HEK293 (cell line): ENCODE results near the gene CBR4.

Experiments
- CTCF ChIA-PET: fragments of 350-600 bp; formaldehyde crosslinking; extraction: SDS; loops from one replicate; lab custom pipeline; 2021; ENCODE audit warnings: antibody characterized with exemption; lab: Yijun Ruan, JAX
- POLR2A ChIA-PET: fragments of 300-600 bp; formaldehyde crosslinking; extraction: SDS; loops from one replicate; lab custom pipeline; 2020; ENCODE audit warnings: antibody characterized with exemption, inconsistent platforms; lab: Yijun Ruan, JAX
- H3K27ac ChIP-seq: fragments of 200-500 bp; sonication (Bioruptor generic); 2 replicates; pipeline ENCODE4 v1.5.1; 2014; ENCODE audit warnings: low read depth, low read length, control low read depth, inconsistent platforms; ENCODE audit errors: extremely low read depth
- H3K36me3 ChIP-seq, 2 experiments: fragments of 200-500 bp in 1 of 2; sonication (Bioruptor generic) in 1 of 2; 1 replicate in 1 of 2; 2 replicates in 1 of 2; pipeline ENCODE4 v1.5.1; 2014 to 2017; ENCODE audit warnings: inconsistent platforms in 2 of 2, low read length in 2 of 2; ENCODE audit not compliant: control insufficient read depth in 2 of 2, insufficient read depth in 1 of 2
- H3K4me1 ChIP-seq: fragments of 200-500 bp; sonication (Bioruptor generic); 2 replicates; pipeline ENCODE4 v1.5.1; 2014; ENCODE audit warnings: mild to moderate bottlenecking, low read length, inconsistent platforms; ENCODE audit not compliant: control insufficient read depth, insufficient read depth
- H3K4me3 ChIP-seq: 2 replicates; pipeline ENCODE4 v1.5.1; 2011; ENCODE audit warnings: low read depth, mild to moderate bottlenecking, control low read depth, low read length, moderate library complexity
- H3K9me3 ChIP-seq: fragments of 200-500 bp; sonication (Bioruptor generic); 2 replicates; pipeline ENCODE4 v1.5.1; 2014; ENCODE audit warnings: low read depth, low read length, inconsistent platforms; ENCODE audit not compliant: control insufficient read depth, insufficient read depth
- FEZF1 ChIP-seq: fragments of 450-650 bp; formaldehyde crosslinking; IDR thresholded peaks from 2 replicates; pipeline ENCODE4 v1.5.1; 2016; ENCODE audit warnings: missing biosample characterization, missing genetic modification characterization
- HOXD13 ChIP-seq: sonication (generic); formaldehyde crosslinking; IDR thresholded peaks from 2 replicates; pipeline ENCODE4 v1.8.0; 2022; ENCODE audit warnings: missing genetic modification reagents, borderline replicate concordance
- SCRT2 ChIP-seq: fragments of 450-650 bp; formaldehyde crosslinking; IDR thresholded peaks from 2 replicates; pipeline ENCODE4 v1.5.1; 2016; ENCODE audit warnings: missing biosample characterization, missing genetic modification characterization
- YY1 ChIP-seq: fragments of 450-650 bp; formaldehyde crosslinking; IDR thresholded peaks from 2 replicates; pipeline ENCODE4 v1.5.1; 2018; ENCODE audit warnings: missing biosample characterization, missing genetic modification characterization
- ZBTB1 ChIP-seq: fragments of 450-650 bp; formaldehyde crosslinking; IDR thresholded peaks from 2 replicates; pipeline ENCODE4 v1.5.1; 2016; ENCODE audit warnings: missing biosample characterization, missing genetic modification characterization
- ZBTB7A ChIP-seq: fragments of 450-650 bp; formaldehyde crosslinking; IDR thresholded peaks from 2 replicates; pipeline ENCODE4 v1.5.1; 2016; ENCODE audit warnings: low read depth, missing biosample characterization, missing genetic modification characterization
- ZNF121 ChIP-seq: fragments of 450-650 bp; formaldehyde crosslinking; IDR thresholded peaks from 2 replicates; pipeline ENCODE4 v1.5.1; 2016; ENCODE audit warnings: missing biosample characterization, missing genetic modification characterization
- ZNF157 ChIP-seq: fragments of 450-650 bp; formaldehyde crosslinking; IDR thresholded peaks from 2 replicates; pipeline ENCODE4 v1.5.1; 2016; ENCODE audit warnings: missing biosample characterization, missing genetic modification characterization
- ZNF2 ChIP-seq: fragments of 450-650 bp; formaldehyde crosslinking; IDR thresholded peaks from 2 replicates; pipeline ENCODE4 v1.5.1; 2016; ENCODE audit warnings: missing biosample characterization, missing genetic modification characterization
- ZNF324 ChIP-seq: fragments of 450-650 bp; formaldehyde crosslinking; IDR thresholded peaks from 2 replicates; pipeline ENCODE4 v1.5.1; 2016; ENCODE audit warnings: missing biosample characterization, missing genetic modification characterization
- ZNF48 ChIP-seq: fragments of 450-650 bp; formaldehyde crosslinking; IDR thresholded peaks from 2 replicates; pipeline ENCODE4 v1.5.1; 2016; ENCODE audit warnings: missing biosample characterization, missing genetic modification characterization
- ZNF610 ChIP-seq: fragments of 450-650 bp; formaldehyde crosslinking; IDR thresholded peaks from 2 replicates; pipeline ENCODE4 v1.5.1; 2016; ENCODE audit warnings: missing biosample characterization, missing genetic modification characterization, borderline replicate concordance
- ZNF623 ChIP-seq: fragments of 450-650 bp; formaldehyde crosslinking; IDR thresholded peaks from 2 replicates; pipeline ENCODE4 v1.5.1; 2016; ENCODE audit warnings: missing biosample characterization, missing genetic modification characterization
- ZNF654 ChIP-seq: fragments of 450-650 bp; formaldehyde crosslinking; IDR thresholded peaks from 2 replicates; pipeline ENCODE4 v1.5.1; 2016; ENCODE audit warnings: low read depth, missing biosample characterization, missing genetic modification characterization
- ZNF660 ChIP-seq: fragments of 450-650 bp; IDR thresholded peaks from 2 replicates; pipeline ENCODE4 v1.5.1; 2018; ENCODE audit warnings: missing biosample characterization, mild to moderate bottlenecking, missing genetic modification characterization
- ZNF843 ChIP-seq: fragments of 450-650 bp; formaldehyde crosslinking; IDR thresholded peaks from 2 replicates; pipeline ENCODE4 v1.5.1; 2016; ENCODE audit warnings: missing biosample characterization, missing genetic modification characterization
- TF ChIP-seq, protein P1 (sequence below): fragments of 450-650 bp; formaldehyde crosslinking; conservative IDR thresholded peaks from 2 replicates; pipeline ENCODE4 v1.5.1; 2016; ENCODE audit warnings: low read depth, missing biosample characterization, missing genetic modification characterization
- TF ChIP-seq, protein P2 (sequence below): fragments of 450-650 bp; formaldehyde crosslinking; IDR thresholded peaks from 2 replicates; pipeline ENCODE4 v1.5.1; 2016; ENCODE audit warnings: missing biosample characterization, missing genetic modification characterization
- TF ChIP-seq, protein P3 (sequence below): fragments of 450-650 bp; formaldehyde crosslinking; IDR thresholded peaks from 2 replicates; pipeline ENCODE4 v1.5.1; 2016; ENCODE audit warnings: missing biosample characterization, missing genetic modification characterization
- TF ChIP-seq, protein P4 (sequence below): fragments of 450-650 bp; formaldehyde crosslinking; optimal IDR thresholded peaks from 2 replicates; pipeline ENCODE3; 2016; ENCODE audit warnings: missing biosample characterization, mild to moderate bottlenecking, missing genetic modification characterization
- TF ChIP-seq, protein P5 (sequence below): IDR thresholded peaks from 2 replicates; pipeline ENCODE4 v1.6.1; 2011; ENCODE audit warnings: mild to moderate bottlenecking, low read depth, low read length, borderline replicate concordance
- TF ChIP-seq, protein P6 (sequence below): fragments of 450-650 bp; formaldehyde crosslinking; IDR thresholded peaks from 2 replicates; pipeline ENCODE4 v1.5.1; 2017; ENCODE audit warnings: missing biosample characterization, missing genetic modification characterization

CBR4 gene

DNA sequence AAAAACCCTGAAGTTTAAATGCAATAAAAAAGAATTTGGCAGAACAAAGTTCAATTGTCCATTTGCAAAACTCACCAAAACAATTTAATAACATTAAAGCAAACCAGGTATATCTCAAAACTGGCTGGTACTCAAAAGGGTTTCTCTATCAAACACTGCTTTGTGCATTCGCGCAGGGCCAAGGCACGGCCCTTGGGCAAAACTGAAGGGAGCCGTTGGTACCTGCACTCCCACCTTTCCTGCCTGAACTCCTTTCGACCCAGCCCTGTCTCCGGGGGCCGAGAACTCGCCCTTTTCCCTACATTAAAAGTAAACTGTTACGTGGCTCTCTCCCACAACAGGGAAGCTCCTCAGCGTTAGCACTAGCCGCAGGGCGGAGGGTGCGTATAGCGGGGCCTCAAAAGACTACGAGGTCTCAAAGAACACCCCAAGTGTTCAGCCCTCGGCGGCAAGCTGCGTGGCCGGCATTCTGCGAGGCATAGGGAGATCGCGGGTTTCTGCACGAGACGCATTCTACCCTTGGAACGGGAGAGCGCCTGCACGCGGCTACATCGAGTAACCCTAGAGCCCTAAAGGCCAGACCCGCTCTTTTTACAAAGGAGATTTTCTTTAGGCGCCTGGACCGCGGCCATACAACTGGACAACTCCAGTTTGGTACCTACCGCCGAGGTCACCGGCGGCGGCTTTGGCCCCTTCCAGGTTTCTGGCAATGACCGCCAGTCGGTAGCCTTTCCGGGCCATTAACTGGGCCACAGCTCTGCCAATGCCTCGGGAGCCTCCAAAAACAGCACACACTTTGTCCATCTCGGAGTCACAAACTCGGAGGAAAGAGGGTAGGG, 550 bp downstream of the CBR4 start:
- Histone ChIP-seq H3K9me3 (no peaks in the 10 kb centered on the region), H3K4me1 (peaks cover 6% of the 10 kb centered on the region; the same call in 1 of the 2 replicates), H3K27ac (peak overlapping the region; percentile 57), H3K36me3 (peaks cover 0 to 24% of the 10 kb centered on the region in 2 experiments; a peak in 1 of 3 replicates), H3K4me3 (peak overlapping the region; percentile 67)
- POLR2A ChIA-PET, result interaction anchor here (0.7 to 1.8 kb wide), 22 partner anchors 9 to 1581 kb away, joined by 3 to 18 read pairs (median 4); no protein-coding TSS in a partner anchor
- TF ChIP-seq ZNF660 (tag by site-specific recombination) (0 out of 2 replicates have a peak, but pooled peaks have one; percentile 21), ZNF2 (no peak), ZNF157 (tag by site-specific recombination) (no peak), ZNF843 (tag by site-specific recombination) (peak; percentile 20; the same call in 1 of the 2 replicates), ZNF121 (tag by site-specific recombination) (no peak)
- TF ChIP-seq, protein P1, sequence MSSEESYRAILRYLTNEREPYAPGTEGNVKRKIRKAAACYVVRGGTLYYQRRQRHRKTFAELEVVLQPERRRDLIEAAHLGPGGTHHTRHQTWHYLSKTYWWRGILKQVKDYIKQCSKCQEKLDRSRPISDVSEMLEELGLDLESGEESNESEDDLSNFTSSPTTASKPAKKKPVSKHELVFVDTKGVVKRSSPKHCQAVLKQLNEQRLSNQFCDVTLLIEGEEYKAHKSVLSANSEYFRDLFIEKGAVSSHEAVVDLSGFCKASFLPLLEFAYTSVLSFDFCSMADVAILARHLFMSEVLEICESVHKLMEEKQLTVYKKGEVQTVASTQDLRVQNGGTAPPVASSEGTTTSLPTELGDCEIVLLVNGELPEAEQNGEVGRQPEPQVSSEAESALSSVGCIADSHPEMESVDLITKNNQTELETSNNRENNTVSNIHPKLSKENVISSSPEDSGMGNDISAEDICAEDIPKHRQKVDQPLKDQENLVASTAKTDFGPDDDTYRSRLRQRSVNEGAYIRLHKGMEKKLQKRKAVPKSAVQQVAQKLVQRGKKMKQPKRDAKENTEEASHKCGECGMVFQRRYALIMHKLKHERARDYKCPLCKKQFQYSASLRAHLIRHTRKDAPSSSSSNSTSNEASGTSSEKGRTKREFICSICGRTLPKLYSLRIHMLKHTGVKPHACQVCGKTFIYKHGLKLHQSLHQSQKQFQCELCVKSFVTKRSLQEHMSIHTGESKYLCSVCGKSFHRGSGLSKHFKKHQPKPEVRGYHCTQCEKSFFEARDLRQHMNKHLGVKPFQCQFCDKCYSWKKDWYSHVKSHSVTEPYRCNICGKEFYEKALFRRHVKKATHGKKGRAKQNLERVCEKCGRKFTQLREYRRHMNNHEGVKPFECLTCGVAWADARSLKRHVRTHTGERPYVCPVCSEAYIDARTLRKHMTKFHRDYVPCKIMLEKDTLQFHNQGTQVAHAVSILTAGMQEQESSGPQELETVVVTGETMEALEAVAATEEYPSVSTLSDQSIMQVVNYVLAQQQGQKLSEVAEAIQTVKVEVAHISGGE (tag by site-specific recombination), result no peak
- TF ChIP-seq, protein P2, sequence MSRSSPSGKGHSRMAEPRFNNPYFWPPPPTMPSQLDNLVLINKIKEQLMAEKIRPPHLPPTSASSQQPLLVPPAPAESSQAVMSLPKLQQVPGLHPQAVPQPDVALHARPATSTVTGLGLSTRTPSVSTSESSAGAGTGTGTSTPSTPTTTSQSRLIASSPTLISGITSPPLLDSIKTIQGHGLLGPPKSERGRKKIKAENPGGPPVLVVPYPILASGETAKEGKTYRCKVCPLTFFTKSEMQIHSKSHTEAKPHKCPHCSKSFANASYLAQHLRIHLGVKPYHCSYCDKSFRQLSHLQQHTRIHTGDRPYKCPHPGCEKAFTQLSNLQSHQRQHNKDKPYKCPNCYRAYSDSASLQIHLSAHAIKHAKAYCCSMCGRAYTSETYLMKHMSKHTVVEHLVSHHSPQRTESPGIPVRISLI (tag by site-specific recombination), result no peak
- CTCF ChIA-PET, result interaction anchor here (0.6 to 1.5 kb wide), 7 partner anchors 48 to 567 kb away, joined by 3 to 6 read pairs (median 4); no protein-coding TSS in a partner anchor

DNA sequence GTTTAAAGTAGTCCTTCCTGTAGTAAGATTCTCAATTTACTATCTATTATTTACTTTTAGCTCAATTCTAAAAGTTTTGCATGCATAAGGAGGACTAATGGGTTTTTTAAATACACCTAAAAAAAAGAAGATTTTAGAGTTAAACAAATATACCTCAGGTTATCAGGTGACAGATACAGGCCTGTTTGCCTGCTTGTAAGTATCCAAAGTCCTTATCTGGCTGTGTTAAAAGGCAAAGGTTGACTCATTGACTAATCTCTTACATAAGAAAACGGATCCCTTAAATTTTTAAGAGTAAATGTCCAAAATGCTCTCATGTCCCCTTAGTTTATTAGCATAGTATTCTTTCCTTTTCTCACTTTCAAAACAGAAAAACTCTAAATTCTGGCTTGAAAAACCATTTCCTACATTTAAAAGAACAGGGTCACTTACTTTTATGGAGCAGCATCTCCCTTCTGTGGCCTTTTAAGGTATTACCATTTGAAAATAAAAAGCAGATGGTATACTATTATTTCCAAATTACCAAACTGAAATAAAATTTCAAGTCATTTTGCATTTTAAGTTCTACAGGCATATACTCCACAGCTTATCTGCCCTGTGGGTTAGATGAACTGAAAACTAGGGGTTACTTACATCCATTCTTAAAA, 4.5 kb downstream of the CBR4 start:
- Histone ChIP-seq H3K9me3 (no peaks in the 10 kb centered on the region), H3K4me3 (no peak overlapping the region), H3K27ac (no peak overlapping the region), H3K4me1 (peaks cover 6% of the 10 kb centered on the region; the same call in 1 of the 2 replicates), H3K36me3 (peaks cover 20 to 60% of the 10 kb centered on the region in 2 experiments)
- POLR2A ChIA-PET, result no interaction called here
- TF ChIP-seq ZNF48 (tag by site-specific recombination), result no peak
- no peak for TF ChIP-seq ZNF610 (tag by site-specific recombination)
- no peak for TF ChIP-seq FEZF1 (tag by site-specific recombination)
- no peak for TF ChIP-seq YY1 (tag by site-specific recombination)
- TF ChIP-seq, protein P3, sequence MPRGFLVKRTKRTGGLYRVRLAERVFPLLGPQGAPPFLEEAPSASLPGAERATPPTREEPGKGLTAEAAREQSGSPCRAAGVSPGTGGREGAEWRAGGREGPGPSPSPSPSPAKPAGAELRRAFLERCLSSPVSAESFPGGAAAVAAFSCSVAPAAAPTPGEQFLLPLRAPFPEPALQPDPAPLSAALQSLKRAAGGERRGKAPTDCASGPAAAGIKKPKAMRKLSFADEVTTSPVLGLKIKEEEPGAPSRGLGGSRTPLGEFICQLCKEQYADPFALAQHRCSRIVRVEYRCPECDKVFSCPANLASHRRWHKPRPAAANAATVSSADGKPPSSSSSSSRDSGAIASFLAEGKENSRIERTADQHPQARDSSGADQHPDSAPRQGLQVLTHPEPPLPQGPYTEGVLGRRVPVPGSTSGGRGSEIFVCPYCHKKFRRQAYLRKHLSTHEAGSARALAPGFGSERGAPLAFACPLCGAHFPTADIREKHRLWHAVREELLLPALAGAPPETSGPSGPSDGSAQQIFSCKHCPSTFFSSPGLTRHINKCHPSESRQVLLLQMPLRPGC (tag by site-specific recombination), result no peak
- TF ChIP-seq, protein P4, sequence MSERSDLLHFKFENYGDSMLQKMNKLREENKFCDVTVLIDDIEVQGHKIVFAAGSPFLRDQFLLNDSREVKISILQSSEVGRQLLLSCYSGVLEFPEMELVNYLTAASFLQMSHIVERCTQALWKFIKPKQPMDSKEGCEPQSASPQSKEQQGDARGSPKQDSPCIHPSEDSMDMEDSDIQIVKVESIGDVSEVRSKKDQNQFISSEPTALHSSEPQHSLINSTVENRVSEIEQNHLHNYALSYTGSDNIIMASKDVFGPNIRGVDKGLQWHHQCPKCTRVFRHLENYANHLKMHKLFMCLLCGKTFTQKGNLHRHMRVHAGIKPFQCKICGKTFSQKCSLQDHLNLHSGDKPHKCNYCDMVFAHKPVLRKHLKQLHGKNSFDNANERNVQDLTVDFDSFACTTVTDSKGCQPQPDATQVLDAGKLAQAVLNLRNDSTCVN (tag by site-specific recombination), result no peak
- TF ChIP-seq ZBTB1, result no peak
- 0 out of 2 replicates have a peak, but pooled peaks have one; percentile 16 for TF ChIP-seq ZNF654
- TF ChIP-seq, protein P5, sequence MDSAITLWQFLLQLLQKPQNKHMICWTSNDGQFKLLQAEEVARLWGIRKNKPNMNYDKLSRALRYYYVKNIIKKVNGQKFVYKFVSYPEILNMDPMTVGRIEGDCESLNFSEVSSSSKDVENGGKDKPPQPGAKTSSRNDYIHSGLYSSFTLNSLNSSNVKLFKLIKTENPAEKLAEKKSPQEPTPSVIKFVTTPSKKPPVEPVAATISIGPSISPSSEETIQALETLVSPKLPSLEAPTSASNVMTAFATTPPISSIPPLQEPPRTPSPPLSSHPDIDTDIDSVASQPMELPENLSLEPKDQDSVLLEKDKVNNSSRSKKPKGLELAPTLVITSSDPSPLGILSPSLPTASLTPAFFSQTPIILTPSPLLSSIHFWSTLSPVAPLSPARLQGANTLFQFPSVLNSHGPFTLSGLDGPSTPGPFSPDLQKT, result no peak
- no peak for TF ChIP-seq ZNF121 (tag by site-specific recombination)
- TF ChIP-seq, protein P6, sequence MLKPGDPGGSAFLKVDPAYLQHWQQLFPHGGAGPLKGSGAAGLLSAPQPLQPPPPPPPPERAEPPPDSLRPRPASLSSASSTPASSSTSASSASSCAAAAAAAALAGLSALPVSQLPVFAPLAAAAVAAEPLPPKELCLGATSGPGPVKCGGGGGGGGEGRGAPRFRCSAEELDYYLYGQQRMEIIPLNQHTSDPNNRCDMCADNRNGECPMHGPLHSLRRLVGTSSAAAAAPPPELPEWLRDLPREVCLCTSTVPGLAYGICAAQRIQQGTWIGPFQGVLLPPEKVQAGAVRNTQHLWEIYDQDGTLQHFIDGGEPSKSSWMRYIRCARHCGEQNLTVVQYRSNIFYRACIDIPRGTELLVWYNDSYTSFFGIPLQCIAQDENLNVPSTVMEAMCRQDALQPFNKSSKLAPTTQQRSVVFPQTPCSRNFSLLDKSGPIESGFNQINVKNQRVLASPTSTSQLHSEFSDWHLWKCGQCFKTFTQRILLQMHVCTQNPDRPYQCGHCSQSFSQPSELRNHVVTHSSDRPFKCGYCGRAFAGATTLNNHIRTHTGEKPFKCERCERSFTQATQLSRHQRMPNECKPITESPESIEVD (tag by site-specific recombination), result 0 out of 2 replicates have a peak, but pooled peaks have one; percentile 32
- no peak for TF ChIP-seq HOXD13 (CRISPR knock-in tag)
- TF ChIP-seq ZBTB7A (tag by site-specific recombination), result no peak
- no peak for TF ChIP-seq SCRT2
- TF ChIP-seq ZNF324 (tag by site-specific recombination), result no peak
- no peak for TF ChIP-seq ZNF623 (tag by site-specific recombination)
- CTCF ChIA-PET, result interaction anchor here (1.0 to 1.3 kb wide), 3 partner anchors 81 to 85 kb away, joined by 3 to 4 read pairs (median 4); no protein-coding TSS in a partner anchor
